Measurements from ENCODE around the gene LINS1.
"Not testable (repeated sequence)": the region's sequence is repeated elsewhere in the genome, so short reads cannot be mapped to it uniquely, and the experiment has no call there.

The LINS1 gene

GRCh38 chr15:100616700-100617099 is 14.7 kb upstream of the LINS1 start:
- H3K27me3 Mint-ChIP-seq, result no peaks in the 10 kb centered on the region
- DNase-seq, result no peak
- H3K9me3 Mint-ChIP-seq, result no peaks in the 10 kb centered on the region
- no peak overlapping the region for H3K4me3 Mint-ChIP-seq
- H3K4me1 Mint-ChIP-seq, result no peaks in the 10 kb centered on the region
- no peak overlapping the region for H3K27ac Mint-ChIP-seq
- ATAC-seq, result no peak

DNA sequence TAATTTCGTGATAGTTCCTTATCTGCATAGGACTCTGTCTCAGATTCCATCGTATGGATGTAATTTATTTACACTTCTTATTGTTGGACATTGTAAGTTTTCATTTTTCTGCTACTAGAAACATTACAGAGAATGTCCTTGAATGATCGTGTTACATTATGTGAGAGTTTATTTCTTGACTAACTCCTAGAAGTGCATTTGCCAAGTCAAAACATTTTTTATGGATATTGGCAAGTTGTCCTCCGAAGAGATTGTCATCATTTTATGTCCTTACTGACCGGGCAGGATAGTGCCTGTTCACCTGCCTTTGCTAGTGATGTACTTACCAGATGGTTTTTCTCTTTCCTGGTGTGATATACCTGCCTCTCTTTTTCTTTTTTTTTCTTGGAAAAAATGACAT is 13.8 kb upstream of the LINS1 start:
- Mint-ChIP-seq H3K27me3 (no peaks in the 10 kb centered on the region), H3K4me1 (no peaks in the 10 kb centered on the region), H3K9me3 (no peaks in the 10 kb centered on the region), H3K27ac (no peak overlapping the region), H3K4me3 (no peak overlapping the region)
- no peak for ATAC-seq
- DNase-seq, result no peak

- ATAC-seq, result no peak
- H3K9me3 Mint-ChIP-seq, result no peaks in the 10 kb centered on the region
- H3K4me3 Mint-ChIP-seq, result no peak overlapping the region
- no peak for DNase-seq
- H3K27me3 Mint-ChIP-seq, result no peaks in the 10 kb centered on the region
- no peaks in the 10 kb centered on the region for H3K4me1 Mint-ChIP-seq
- H3K27ac Mint-ChIP-seq, result no peak overlapping the region
Observed at GRCh38 chr15:100614918-100615317, 12.9 kb upstream of the LINS1 start.

- Mint-ChIP-seq H3K9me3 (no peaks in the 10 kb centered on the region), H3K4me3 (no peak overlapping the region), H3K27me3 (no peaks in the 10 kb centered on the region), H3K27ac (no peak overlapping the region), H3K4me1 (no peaks in the 10 kb centered on the region)
- ATAC-seq (no peak), DNase-seq (no peak)
Observed at GRCh38 chr15:100614336-100614735, 12.4 kb upstream of the LINS1 start.

DNA sequence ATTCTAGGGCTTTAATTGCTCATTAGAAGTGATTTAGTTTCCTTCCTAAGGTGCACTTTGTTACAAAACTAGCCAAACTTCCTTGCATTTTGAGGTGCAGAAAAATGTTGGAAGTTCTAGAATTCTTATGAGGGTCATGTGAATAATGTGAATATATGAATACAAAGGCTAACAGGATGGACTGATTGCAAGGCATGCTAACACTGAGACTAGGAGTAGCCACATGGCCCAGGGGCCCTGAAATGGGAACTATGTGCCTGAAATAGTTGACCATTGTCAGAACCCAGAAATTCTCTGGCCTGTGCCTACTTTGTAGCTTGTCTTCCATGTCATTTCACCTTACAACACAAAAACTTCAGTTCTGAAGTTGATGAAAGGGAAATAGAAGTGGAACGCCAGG is 11.2 kb upstream of the LINS1 start:
- Mint-ChIP-seq H3K4me3 (no peak overlapping the region), H3K9me3 (no peaks in the 10 kb centered on the region), H3K27me3 (no peaks in the 10 kb centered on the region), H3K27ac (no peak overlapping the region), H3K4me1 (no peaks in the 10 kb centered on the region)
- ATAC-seq (no peak), DNase-seq (no peak)

GRCh38 chr15:100612539-100612938 is 10.6 kb upstream of the LINS1 start:
- Mint-ChIP-seq H3K9me3 (no peaks in the 10 kb centered on the region), H3K27me3 (no peaks in the 10 kb centered on the region), H3K4me3 (no peak overlapping the region), H3K27ac (no peak overlapping the region), H3K4me1 (no peaks in the 10 kb centered on the region)
- DNase-seq (no peak), ATAC-seq (no peak)

DNA sequence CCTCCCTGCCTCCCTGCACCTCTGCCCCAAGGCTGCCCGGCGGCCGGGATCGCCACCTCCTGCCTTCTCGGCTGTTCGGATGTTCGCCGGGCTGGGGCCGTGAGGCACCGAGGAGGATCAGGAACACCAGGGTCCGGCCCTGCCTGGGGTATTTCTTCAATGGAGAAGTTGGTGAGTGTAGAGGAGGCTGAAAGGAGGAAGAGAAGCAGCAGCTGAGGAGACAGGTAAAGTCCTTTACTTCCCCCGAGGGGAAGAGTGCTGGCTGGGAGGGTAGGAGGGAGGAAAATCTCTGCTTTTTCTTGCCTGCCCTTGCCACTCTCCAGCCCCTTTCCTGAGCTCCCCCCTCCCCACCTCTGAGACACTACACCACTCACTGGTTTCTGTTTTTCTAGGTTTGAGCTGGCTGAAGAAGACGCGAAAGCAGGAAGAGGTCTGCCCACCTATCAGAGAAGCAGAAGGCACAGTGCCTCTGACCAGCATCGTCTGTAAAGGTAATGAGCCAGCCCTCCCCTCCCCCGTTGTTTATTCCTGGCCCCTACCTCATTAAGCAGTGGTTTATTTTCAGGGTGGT is 924 bp upstream of the LINS1 start:
- Mint-ChIP-seq H3K27me3 (no peaks in the 10 kb centered on the region), H3K27ac (peak overlapping the region in 1 of 2 donors; percentile 97), H3K4me1 (peaks cover 44% of the 10 kb centered on the region), H3K9me3 (no peaks in the 10 kb centered on the region), H3K4me3 (no peak overlapping the region)
- peak; percentile 63 to 73 for DNase-seq
- peak; percentile 77 for ATAC-seq

DNA sequence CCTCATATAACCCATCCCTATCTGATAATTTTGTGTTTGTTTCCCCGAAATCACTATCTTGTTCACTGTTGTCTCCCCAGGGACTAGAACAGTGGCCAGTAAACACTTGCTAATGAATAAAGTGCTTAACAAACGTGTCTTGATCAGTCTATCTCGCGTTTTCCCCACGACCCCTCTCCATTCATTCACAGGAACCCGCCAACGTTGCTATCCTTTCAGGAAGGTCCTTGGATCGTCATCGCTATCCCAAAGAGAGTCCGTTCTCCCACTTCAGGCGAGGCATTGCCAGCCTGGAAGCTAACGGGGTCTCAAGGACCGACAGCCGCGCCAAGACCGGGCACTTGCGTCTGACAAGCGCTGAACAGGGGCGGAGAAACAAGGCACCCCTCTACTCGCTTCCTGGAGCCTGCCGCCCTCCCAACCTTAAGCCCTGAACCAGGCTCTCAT is 344 bp downstream of the LINS1 start:
- Mint-ChIP-seq H3K27me3 (no peaks in the 10 kb centered on the region), H3K4me1 (peaks cover 50% of the 10 kb centered on the region), H3K27ac (no peak overlapping the region), H3K9me3 (no peaks in the 10 kb centered on the region), H3K4me3 (no peak overlapping the region)
- no peak for DNase-seq
- peak; percentile 11 for ATAC-seq

DNA sequence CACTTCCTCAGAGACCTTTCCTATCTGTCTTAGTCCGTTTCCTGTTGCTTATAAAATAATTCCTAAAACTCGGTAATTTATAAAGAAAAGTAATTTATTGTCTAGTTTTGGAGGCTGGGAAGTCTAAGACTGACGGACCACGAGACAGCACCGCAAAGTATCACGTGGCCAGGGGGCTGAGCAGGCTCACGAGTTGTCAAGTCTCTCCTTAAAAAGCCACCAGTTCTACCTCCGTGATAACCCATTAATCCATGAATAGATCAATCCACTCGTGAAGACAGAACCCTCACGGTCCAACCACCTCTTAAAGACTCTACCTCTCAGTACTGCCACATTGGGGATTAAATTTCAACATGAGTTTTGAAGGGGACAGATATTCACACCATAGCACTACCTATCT is 821 bp downstream of the LINS1 start:
- Mint-ChIP-seq H3K4me1 (peaks cover 52% of the 10 kb centered on the region), H3K9me3 (no peaks in the 10 kb centered on the region)

GRCh38 chr15:100598655-100599054 is 3.3 kb downstream of the LINS1 start:
- peak overlapping the region; percentile 88 to 95 for H3K27ac Mint-ChIP-seq
- H3K4me3 Mint-ChIP-seq, result peak overlapping the region in 1 of 2 donors; percentile 67
- no peaks in the 10 kb centered on the region for H3K9me3 Mint-ChIP-seq
- no peaks in the 10 kb centered on the region for H3K27me3 Mint-ChIP-seq
- no peak for ATAC-seq
- DNase-seq, result no peak
- H3K4me1 Mint-ChIP-seq, result peaks cover 62% of the 10 kb centered on the region

More for the DNA sequence above, 821 bp downstream of the LINS1 start:
- no peak overlapping the region for H3K4me3 Mint-ChIP-seq
- ATAC-seq, result no peak
- peak; percentile 14 to 31 for DNase-seq
- no peak overlapping the region for H3K27ac Mint-ChIP-seq
- no peaks in the 10 kb centered on the region for H3K27me3 Mint-ChIP-seq

DNA sequence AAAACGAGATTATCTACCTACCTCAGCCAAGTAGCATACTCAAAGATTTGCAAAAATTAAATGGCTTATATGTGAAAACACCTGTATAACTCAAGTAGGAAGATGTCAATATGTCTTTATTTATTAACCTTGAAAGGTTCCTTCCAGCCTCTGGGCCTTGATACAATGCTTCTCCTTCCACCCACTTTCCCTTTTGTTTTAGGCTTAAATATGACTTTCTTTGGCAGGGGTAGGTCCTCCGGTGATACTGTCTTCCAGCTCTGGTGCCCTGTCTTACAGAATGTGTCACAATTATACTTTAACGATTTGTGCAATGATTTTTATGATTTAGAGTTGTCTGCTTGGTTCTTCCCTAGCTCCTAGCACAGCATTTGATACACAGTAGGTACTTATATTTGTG is 4.1 kb downstream of the LINS1 start:
- peak overlapping the region; percentile 81 to 82 for H3K4me3 Mint-ChIP-seq
- peak overlapping the region; percentile 93 to 97 for H3K27ac Mint-ChIP-seq
- DNase-seq (no peak), ATAC-seq (no peak)
- no peaks in the 10 kb centered on the region for H3K27me3 Mint-ChIP-seq
- H3K9me3 Mint-ChIP-seq, result no peaks in the 10 kb centered on the region
- H3K4me1 Mint-ChIP-seq, result peaks cover 65% of the 10 kb centered on the region

GRCh38 chr15:100596792-100597191 is 5.2 kb downstream of the LINS1 start:
- Mint-ChIP-seq H3K4me1 (peaks cover 76% of the 10 kb centered on the region), H3K9me3 (no peaks in the 10 kb centered on the region), H3K27ac (peak overlapping the region; percentile 93 to 97), H3K4me3 (peak overlapping the region; percentile 81 to 82), H3K27me3 (no peaks in the 10 kb centered on the region)
- ATAC-seq (peak; percentile 93), DNase-seq (peak; percentile 94 to 98)

- ATAC-seq (no peak), DNase-seq (no peak)
- Mint-ChIP-seq H3K27ac (peak overlapping the region; percentile 93 to 97), H3K9me3 (no peaks in the 10 kb centered on the region), H3K4me1 (peaks cover 84% of the 10 kb centered on the region), H3K27me3 (no peaks in the 10 kb centered on the region), H3K4me3 (peak overlapping the region; percentile 81 to 82)
Observed at GRCh38 chr15:100595964-100596363, 6.0 kb downstream of the LINS1 start.

GRCh38 chr15:100593431-100593830 is 8.6 kb downstream of the LINS1 start:
- H3K27me3 Mint-ChIP-seq, result no peaks in the 10 kb centered on the region
- H3K9me3 Mint-ChIP-seq, result peaks cover 0 to 4% of the 10 kb centered on the region in 2 donors
- no peak for DNase-seq
- no peak for ATAC-seq
- H3K4me1 Mint-ChIP-seq, result peaks cover 71% of the 10 kb centered on the region
- peak overlapping the region in 1 of 2 donors; percentile 79 for H3K27ac Mint-ChIP-seq
- peak overlapping the region in 1 of 2 donors; percentile 52 for H3K4me3 Mint-ChIP-seq

DNA sequence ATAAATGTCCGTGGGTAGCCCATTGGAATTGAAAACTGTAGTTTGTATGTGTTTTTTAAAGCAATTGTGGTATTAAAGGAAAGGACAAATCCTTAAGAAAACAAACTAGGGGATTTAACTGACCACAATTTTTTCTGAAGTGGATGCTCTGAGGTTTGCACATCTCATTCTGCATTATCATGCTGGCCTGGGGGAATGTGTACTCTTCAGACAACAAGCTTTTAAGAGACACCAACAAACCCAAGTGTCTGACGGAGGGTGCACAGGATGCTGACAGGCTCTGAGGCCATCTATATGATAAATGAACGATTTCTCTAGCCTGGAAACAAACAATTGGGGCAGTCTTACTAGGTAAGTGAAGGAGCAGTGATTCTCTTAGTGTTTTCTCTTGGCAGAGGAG is 9.1 kb downstream of the LINS1 start:
- Mint-ChIP-seq H3K9me3 (peaks cover 2 to 7% of the 10 kb centered on the region in 2 donors), H3K27ac (peak overlapping the region in 1 of 2 donors; percentile 79), H3K4me3 (peak overlapping the region; percentile 55 to 68), H3K27me3 (no peaks in the 10 kb centered on the region), H3K4me1 (peaks cover 67% of the 10 kb centered on the region)
- peak; percentile 55 for ATAC-seq
- peak in 1 of 2 donors; percentile 32 for DNase-seq

DNA sequence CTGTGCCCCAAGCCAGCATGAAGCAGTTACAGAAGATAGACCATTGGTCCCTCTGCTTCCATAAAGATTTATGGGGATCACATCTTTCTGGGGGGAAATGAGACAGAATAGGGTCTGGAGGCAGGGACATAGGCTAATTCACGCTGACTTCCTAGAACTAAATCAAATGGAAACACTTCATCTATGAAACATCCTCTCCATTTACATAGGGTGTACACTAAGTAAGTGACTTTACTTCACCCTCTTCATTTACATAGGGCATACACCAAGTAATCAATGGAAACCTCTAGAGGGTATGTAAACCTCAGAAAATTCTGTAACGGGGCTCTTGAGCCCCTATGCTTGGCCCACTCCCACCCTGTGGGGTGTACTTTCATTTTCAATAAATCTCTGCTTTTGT is 10.1 kb downstream of the LINS1 start:
- Mint-ChIP-seq H3K27ac (peak overlapping the region; percentile 27 to 93), H3K4me1 (peaks cover 67% of the 10 kb centered on the region), H3K4me3 (peak overlapping the region; percentile 3 to 17), H3K9me3 (peaks cover 7 to 14% of the 10 kb centered on the region in 2 donors), H3K27me3 (no peaks in the 10 kb centered on the region)
- DNase-seq (no peak), ATAC-seq (no peak)

- DNase-seq, H3K27me3 Mint-ChIP-seq: not testable (repeated sequence)
- peaks cover 7 to 16% of the 10 kb centered on the region in 2 donors for H3K9me3 Mint-ChIP-seq
- H3K4me1 Mint-ChIP-seq, result peaks cover 69% of the 10 kb centered on the region
- peak; percentile 40 for ATAC-seq
- peak overlapping the region in 1 of 2 donors; percentile 17 for H3K4me3 Mint-ChIP-seq
- peak overlapping the region; percentile 25 to 27 for H3K27ac Mint-ChIP-seq
Observed at GRCh38 chr15:100591163-100591562, 10.8 kb downstream of the LINS1 start.

Data from stimulated activated naive CD8-positive, alpha-beta T cell treated with anti-CD3 and anti-CD28 coated beads, Interleukin-15, amount 100 ng/mL, for 72 hours (primary cell).